ENCODE measurements around the gene C19orf73. TPM values are rescaled to one million over a fixed set of nuclear protein-coding genes. Genes with fewer than 3 reads are reported as not detected.

Gene C19orf73
- total and polyA plus RNA-seq, 2 experiments from 2014 or later: 0.86 to 1.0 TPM

- H4K20me1 ChIP-seq (ENCODE audit: insufficient read depth): no peaks in the 10 kb centered on the region
- H2AFZ ChIP-seq: peak overlapping the region; percentile 66
- H3K27me3 ChIP-seq (replicated peaks; ENCODE audit: insufficient read depth): no peaks in the 10 kb centered on the region
- peaks cover 4% of the 10 kb centered on the region; the same call in 1 of the 2 replicates for H3K4me1 ChIP-seq (ENCODE audit: insufficient read depth)
- H3K4me3 ChIP-seq: peak overlapping the region; percentile 47
- no peaks in the 10 kb centered on the region for H3K9me3 ChIP-seq (ENCODE audit: low read depth)
- no peaks in the 10 kb centered on the region for H3K9me2 ChIP-seq (ENCODE audit: insufficient read depth)
- no peak overlapping the region for H3K27ac ChIP-seq
- WGBS, 2 experiments (ENCODE audit: low coverage in 1 of 2, low lambda C conversion rate in 2 of 2, missing lambda C conversion rate in 2 of 2): 6% methylated on average over 26 to 30 of the region's 30 CpGs
- TF ChIP-seq EZH2 (IDR thresholded peaks at IDR 0.05; ENCODE audit: insufficient read depth, poor library complexity, severe bottlenecking) (no peak), EZH2phosphoT487 (IDR thresholded peaks at IDR 0.05; ENCODE audit: insufficient read depth, low read depth) (no peak)
- H3K79me2 ChIP-seq (ENCODE audit: insufficient read depth): no peaks in the 10 kb centered on the region
- in situ Hi-C loops (cut with MboI): no loop called here
- H3F3A ChIP-seq (ENCODE audit: insufficient read depth): peaks cover 5% of the 10 kb centered on the region; the same call in 1 of the 2 replicates
- H3K9ac ChIP-seq: no peak overlapping the region
- H3K4me2 ChIP-seq (ENCODE audit: unreplicated experiment): peak overlapping the region; percentile 16
- peak; percentile 76 for DNase-seq
- H3K36me3 ChIP-seq (ENCODE audit: low read depth): no peaks in the 10 kb centered on the region
These were observed 26.8 kb upstream of the C19orf73 start for GRCh38 chr19:49145573-49146407.

DNA sequence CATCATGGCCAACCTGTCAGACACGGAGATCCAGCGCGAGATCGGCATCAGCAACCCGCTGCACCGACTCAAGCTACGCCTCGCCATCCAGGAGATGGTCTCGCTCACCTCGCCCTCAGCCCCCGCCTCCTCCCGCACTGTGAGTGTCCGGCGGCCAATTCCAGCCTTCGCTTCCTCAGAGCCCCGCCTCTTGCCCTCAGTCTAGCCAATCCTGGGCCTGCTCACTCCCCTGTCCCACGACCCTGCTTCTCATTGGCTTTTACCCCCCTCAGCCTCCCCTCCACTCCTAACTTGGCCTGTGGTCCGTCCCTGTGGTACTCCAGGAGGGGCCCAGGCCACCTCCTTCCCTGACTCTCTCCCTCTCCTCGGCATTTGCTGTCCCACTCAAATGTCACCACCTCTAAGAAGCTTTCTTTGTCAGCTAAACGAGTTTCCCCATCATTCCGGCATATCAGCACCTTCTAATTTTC, 24.0 kb upstream of the C19orf73 start:
- H3K79me2 ChIP-seq (ENCODE audit: insufficient read depth): no peaks in the 10 kb centered on the region
- H3K27ac ChIP-seq: no peak overlapping the region
- in situ Hi-C loops (cut with MboI): no loop called here

GRCh38 chr19:49141352-49141751, 22.4 kb upstream of the C19orf73 start:
- Histone ChIP-seq H2AFZ (no peak overlapping the region), H3K4me2 (ENCODE audit: unreplicated experiment) (no peak overlapping the region), H3K27ac (no peak overlapping the region), H3K4me1 (ENCODE audit: insufficient read depth) (peaks cover 4% of the 10 kb centered on the region; the same call in 1 of the 2 replicates), H3K9me2 (ENCODE audit: insufficient read depth) (no peaks in the 10 kb centered on the region), H3F3A (ENCODE audit: insufficient read depth) (no peaks in the 10 kb centered on the region), H3K79me2 (ENCODE audit: insufficient read depth) (no peaks in the 10 kb centered on the region), H3K27me3 (replicated peaks; ENCODE audit: insufficient read depth) (no peaks in the 10 kb centered on the region), H4K20me1 (ENCODE audit: insufficient read depth) (no peaks in the 10 kb centered on the region), H3K9me3 (ENCODE audit: low read depth) (no peaks in the 10 kb centered on the region), H3K9ac (no peak overlapping the region), H3K4me3 (no peak overlapping the region), H3K36me3 (ENCODE audit: low read depth) (no peaks in the 10 kb centered on the region)
- TF ChIP-seq EZH2 (IDR thresholded peaks at IDR 0.05; ENCODE audit: insufficient read depth, poor library complexity, severe bottlenecking): no peak
- no peak for TF ChIP-seq EZH2phosphoT487 (IDR thresholded peaks at IDR 0.05; ENCODE audit: insufficient read depth, low read depth)
- in situ Hi-C loops (cut with MboI): no loop called here
- DNase-seq: no peak
- 76 to 79% methylated on average over 6 of the region's 6 CpGs for WGBS, 2 experiments (ENCODE audit: low coverage in 1 of 2, low lambda C conversion rate in 2 of 2, missing lambda C conversion rate in 2 of 2)

More for the DNA sequence above, 24.0 kb upstream of the C19orf73 start:
- Histone ChIP-seq H4K20me1 (ENCODE audit: insufficient read depth) (no peaks in the 10 kb centered on the region), H2AFZ (peak overlapping the region; percentile 99), H3K4me1 (ENCODE audit: insufficient read depth) (peaks cover 4% of the 10 kb centered on the region; the same call in 1 of the 2 replicates), H3K9ac (peak overlapping the region; percentile 61), H3K36me3 (ENCODE audit: low read depth) (no peaks in the 10 kb centered on the region), H3K27me3 (replicated peaks; ENCODE audit: insufficient read depth) (no peaks in the 10 kb centered on the region), H3F3A (ENCODE audit: insufficient read depth) (peaks cover 5% of the 10 kb centered on the region; the same call in 1 of the 2 replicates), H3K4me3 (peak overlapping the region; percentile 82), H3K9me3 (ENCODE audit: low read depth) (no peaks in the 10 kb centered on the region), H3K9me2 (ENCODE audit: insufficient read depth) (no peaks in the 10 kb centered on the region), H3K4me2 (ENCODE audit: unreplicated experiment) (peak overlapping the region; percentile 68)
- peak; percentile 96 for DNase-seq
- TF ChIP-seq EZH2phosphoT487 (IDR thresholded peaks at IDR 0.05; ENCODE audit: insufficient read depth, low read depth) (no peak), EZH2 (IDR thresholded peaks at IDR 0.05; ENCODE audit: insufficient read depth, poor library complexity, severe bottlenecking) (no peak)
- WGBS, 2 experiments (ENCODE audit: low coverage in 1 of 2, low lambda C conversion rate in 2 of 2, missing lambda C conversion rate in 2 of 2): 3 to 4% methylated on average over 17 to 21 of the region's 21 CpGs

DNA sequence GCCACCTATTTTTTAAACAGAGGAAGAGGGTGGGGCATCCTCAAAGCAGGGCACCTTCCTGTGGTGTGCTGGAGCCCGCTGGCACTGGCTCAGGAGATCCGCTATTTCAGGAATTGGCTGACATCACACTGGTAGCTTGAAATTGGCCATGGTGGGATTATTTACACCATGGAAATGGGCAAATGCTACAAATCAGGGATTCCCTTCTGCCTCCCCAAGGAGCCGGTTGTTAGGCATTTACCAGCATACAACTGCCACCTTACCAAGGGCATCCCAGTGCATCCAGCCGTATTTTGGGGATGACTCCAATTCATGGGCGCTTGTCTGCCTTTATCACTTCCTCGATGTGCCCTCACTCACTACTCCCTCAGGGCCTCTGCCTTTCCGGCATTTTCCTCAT, 22.0 kb upstream of the C19orf73 start:
- H4K20me1 ChIP-seq (ENCODE audit: insufficient read depth): no peaks in the 10 kb centered on the region
- DNase-seq: no peak
- no peaks in the 10 kb centered on the region for H3K9me3 ChIP-seq (ENCODE audit: low read depth)
- no peaks in the 10 kb centered on the region for H3K27me3 ChIP-seq (replicated peaks; ENCODE audit: insufficient read depth)
- H3K27ac ChIP-seq: no peak overlapping the region
- no peaks in the 10 kb centered on the region for H3K36me3 ChIP-seq (ENCODE audit: low read depth)
- WGBS, 2 experiments (ENCODE audit: low coverage in 1 of 2, low lambda C conversion rate in 2 of 2, missing lambda C conversion rate in 2 of 2): 85 to 86% methylated on average over 7 of the region's 7 CpGs
- no peaks in the 10 kb centered on the region for H3F3A ChIP-seq (ENCODE audit: insufficient read depth)
- H3K9me2 ChIP-seq (ENCODE audit: insufficient read depth): no peaks in the 10 kb centered on the region
- TF ChIP-seq EZH2 (IDR thresholded peaks at IDR 0.05; ENCODE audit: insufficient read depth, poor library complexity, severe bottlenecking): no peak
- TF ChIP-seq EZH2phosphoT487 (IDR thresholded peaks at IDR 0.05; ENCODE audit: insufficient read depth, low read depth): no peak
- H3K79me2 ChIP-seq (ENCODE audit: insufficient read depth): no peaks in the 10 kb centered on the region
- H3K9ac ChIP-seq: no peak overlapping the region
- no peak overlapping the region for H3K4me2 ChIP-seq (ENCODE audit: unreplicated experiment)
- in situ Hi-C loops (cut with MboI): no loop called here
- peaks cover 4% of the 10 kb centered on the region; the same call in 1 of the 2 replicates for H3K4me1 ChIP-seq (ENCODE audit: insufficient read depth)
- no peak overlapping the region for H3K4me3 ChIP-seq
- no peak overlapping the region for H2AFZ ChIP-seq
